ENCODE data around the gene VPS13C. TPM values are rescaled to one million over a fixed set of nuclear protein-coding genes. Genes with fewer than 3 reads are reported as not detected.

VPS13C gene
- 100 to 1,000 TPM; 128 to 194 (median 161) TPM for total RNA-seq
- 10 to 100 TPM; 32.9 to 49.5 (median 34.7) TPM for polyA plus RNA-seq
- long read RNA-seq, donor 1, partial matches to known transcripts, result 0 of 2 reads
- long read RNA-seq, donor 1, other reads (novel, unspliced or antisense), result 0 of 2 reads
- long read RNA-seq, donor 2, partial matches to known transcripts, result 0 of 1 reads
- long read RNA-seq, donor 2, other reads (novel, unspliced or antisense), result 0 of 1 reads

- TF ChIP-seq POLR2AphosphoS5 (IDR thresholded peaks at IDR 0.05) (peak; percentile 88 to 97 (median 95)), CTCF (IDR thresholded peaks at IDR 0.05 in 8 of 11, conservative IDR thresholded peaks at IDR 0.05 in 3 of 11) (peak; percentile 76 to 95 (median 91)), POLR2A (IDR thresholded peaks at IDR 0.05) (peak in 1 of 3 donors; percentile 76)
- Histone ChIP-seq H3K4me3 (peak within 1 kb of the TSS; percentile 74 to 99 (median 95)), H3K9me3 (no peaks in the 10 kb centered on the region), H3K27ac (peak within 1 kb of the TSS; percentile 91 to 100 (median 98)), H3K36me3 (peaks cover 0 to 11% (median 0%) of the 10 kb centered on the region in 6 donors), H3K27me3 (replicated peaks in 1 of 7) (no peaks in the 10 kb centered on the region), H3K4me1 (peaks cover 7 to 53% (median 34%) of the 10 kb centered on the region in 6 donors)
- intact Hi-C loops (cut with DNase I; ENCODE audit: low total_unique reads), result no loop called here
- WGBS, 5 donors, result 0 to 1% (median 0%) methylated on average over 17 to 73 of the region's 73 CpGs
- peak; percentile 98 for DNase-seq
Measured at GRCh38 chr15:62060113-62060895, at the start of gene VPS13C. TSS of gene VPS13C (minus strand) at chr15:62060447. CDS start at chr15:62060374, 73 bp downstream.

- Histone ChIP-seq H3K27ac (no peak overlapping the region), H3K4me3 (no peak overlapping the region)
- 93 to 100% (median 95%) methylated on average over 1 of the region's 1 CpG for whole genome bisulfite sequencing, 5 donors
Measured at GRCh38 chr15:62109437-62109836, 49.2 kb upstream of the VPS13C start.

GRCh38 chr15:62108411-62108810 lies 48.2 kb upstream of the VPS13C start:
- Histone ChIP-seq H3K27me3 (replicated peaks in 1 of 7) (no peaks in the 10 kb centered on the region), H3K36me3 (no peaks in the 10 kb centered on the region), H3K27ac (no peak overlapping the region), H3K9me3 (no peaks in the 10 kb centered on the region), H3K4me1 (no peaks in the 10 kb centered on the region), H3K4me3 (no peak overlapping the region)
- TF ChIP-seq POLR2A (IDR thresholded peaks at IDR 0.05), result no peak
- no peak for TF ChIP-seq POLR2AphosphoS5 (IDR thresholded peaks at IDR 0.05)
- no peak for TF ChIP-seq CTCF (IDR thresholded peaks at IDR 0.05 in 8 of 11, conservative IDR thresholded peaks at IDR 0.05 in 3 of 11)
- no peak for DNase-seq
- intact Hi-C loops (cut with DNase I; ENCODE audit: low total_unique reads), result no loop called here
- 59 to 69% (median 63%) methylated on average over 2 of the region's 2 CpGs for WGBS, 5 donors

More at GRCh38 chr15:62109437-62109836, 49.2 kb upstream of the VPS13C start:
- TF ChIP-seq POLR2A (IDR thresholded peaks at IDR 0.05) (no peak), POLR2AphosphoS5 (IDR thresholded peaks at IDR 0.05) (no peak), CTCF (IDR thresholded peaks at IDR 0.05 in 8 of 11, conservative IDR thresholded peaks at IDR 0.05 in 3 of 11) (no peak)
- Histone ChIP-seq H3K27me3 (replicated peaks in 1 of 7) (no peaks in the 10 kb centered on the region), H3K9me3 (no peaks in the 10 kb centered on the region), H3K4me1 (no peaks in the 10 kb centered on the region), H3K36me3 (no peaks in the 10 kb centered on the region)
- intact Hi-C loops (cut with DNase I; ENCODE audit: low total_unique reads), result no loop called here
- no peak for DNase-seq

- no peak overlapping the region for H3K27ac ChIP-seq
- no peaks in the 10 kb centered on the region for H3K9me3 ChIP-seq
- H3K4me1 ChIP-seq, result no peaks in the 10 kb centered on the region
- 80 to 95% (median 93%) methylated on average over 2 of the region's 2 CpGs for WGBS, 5 donors
- DNase-seq, result no peak
- intact Hi-C loops (cut with DNase I; ENCODE audit: low total_unique reads), result no loop called here
- H3K36me3 ChIP-seq, result no peaks in the 10 kb centered on the region
- no peaks in the 10 kb centered on the region for H3K27me3 ChIP-seq (replicated peaks in 1 of 7)
- TF ChIP-seq POLR2AphosphoS5 (IDR thresholded peaks at IDR 0.05), result no peak
- H3K4me3 ChIP-seq, result no peak overlapping the region
Measured at GRCh38 chr15:62107571-62108121, 47.4 kb upstream of the VPS13C start.

All from spleen (tissue), 13 donors.